Smooth muscle cell (in vitro differentiated cells): ENCODE measurements around the gene ARFIP2. TPM values are rescaled to one million over a fixed set of nuclear protein-coding genes. Genes with fewer than 3 reads are reported as not detected.

Experiments
- DNase-seq: peaks from one replicate; lab custom pipeline; 2025; ENCODE audit not compliant: unreplicated experiment; lab: John Stamatoyannopoulos, UW
- H2AFZ ChIP-seq: fragments of 200-600 bp; sonication (generic); 2 replicates; pipeline ENCODE4 v1.6.0; 2016; ENCODE audit warnings: antibody characterized with exemption, low read depth, mild to moderate bottlenecking
- H3F3A ChIP-seq: fragments of 200-600 bp; sonication (generic); 2 replicates; pipeline ENCODE4 v1.6.0; 2017; ENCODE audit warnings: antibody characterized with exemption, low read depth
- H3K27ac ChIP-seq: fragments of 200-600 bp; sonication (generic); 2 replicates; pipeline ENCODE4 v1.5.1; 2016; ENCODE audit warnings: low read depth, mild to moderate bottlenecking
- H3K27me3 ChIP-seq: fragments of 200-600 bp; sonication (generic); 2 replicates; pipeline ENCODE4 v1.6.1; 2016; ENCODE audit warnings: low read depth, mild to moderate bottlenecking
- H3K36me3 ChIP-seq: fragments of 200-600 bp; sonication (generic); 2 replicates; pipeline ENCODE4 v1.5.1; 2016; ENCODE audit warnings: low read depth
- H3K4me1 ChIP-seq: fragments of 200-600 bp; sonication (generic); 2 replicates; pipeline ENCODE4 v1.5.1; 2016; ENCODE audit warnings: low read depth
- H3K4me2 ChIP-seq: fragments of 200-600 bp; sonication (generic); 2 replicates; pipeline ENCODE4 v1.6.0; 2016; ENCODE audit warnings: mild to moderate bottlenecking
- H3K4me3 ChIP-seq: fragments of 200-600 bp; sonication (generic); 2 replicates; pipeline ENCODE4 v1.5.1; 2016; ENCODE audit warnings: mild to moderate bottlenecking
- H3K79me2 ChIP-seq: fragments of 200-600 bp; sonication (generic); 2 replicates; pipeline ENCODE4 v1.6.0; 2016; ENCODE audit warnings: low read depth, mild to moderate bottlenecking
- H3K9ac ChIP-seq: fragments of 200-600 bp; sonication (generic); 2 replicates; pipeline ENCODE4 v1.6.0; 2016; ENCODE audit warnings: low read depth
- H3K9me3 ChIP-seq: fragments of 200-600 bp; sonication (generic); replicated peaks from 2 replicates; pipeline ENCODE4 v1.5.1; 2016; ENCODE audit warnings: low read depth
- H4K20me1 ChIP-seq: fragments of 200-600 bp; sonication (generic); 2 replicates; pipeline ENCODE4 v1.6.0; 2016; ENCODE audit warnings: low read depth
- WGBS: methylation state at CpG from one replicate; pipeline ENCODE4 v1.1.7; 2016; ENCODE audit warnings: low lambda C conversion rate; 5-methylcytosine and 5-hydroxymethylcytosine counted together
- polyA plus RNA-seq: library from polyadenylated mRNA; unstranded; fragments of >200 nt; fragmentation: Nextera tagmentation; extraction: Ambion mirVana; gene quantifications from 2 replicates; pipeline ENCODE4 v1.2.1, GENCODE V29; 2016
- total RNA-seq: library from RNA; depleted of rRNA; stranded (reverse); fragments of >200 nt; gene quantifications from 2 replicates; pipeline ENCODE4 v1.2.3, GENCODE V29; 2014
- TF ChIP-seq, protein P1 (sequence below): fragments of 200-600 bp; sonication (generic); IDR thresholded peaks from 2 replicates; pipeline ENCODE4 v1.5.1; 2017; ENCODE audit warnings: borderline replicate concordance, mild to moderate bottlenecking, antibody characterized with exemption; ENCODE audit not compliant: insufficient read depth, poor library complexity, severe bottlenecking

Gene ARFIP2
- total and polyA plus RNA-seq, 2 experiments from 2014 or later = 61.6 to 88.6 TPM

DNA sequence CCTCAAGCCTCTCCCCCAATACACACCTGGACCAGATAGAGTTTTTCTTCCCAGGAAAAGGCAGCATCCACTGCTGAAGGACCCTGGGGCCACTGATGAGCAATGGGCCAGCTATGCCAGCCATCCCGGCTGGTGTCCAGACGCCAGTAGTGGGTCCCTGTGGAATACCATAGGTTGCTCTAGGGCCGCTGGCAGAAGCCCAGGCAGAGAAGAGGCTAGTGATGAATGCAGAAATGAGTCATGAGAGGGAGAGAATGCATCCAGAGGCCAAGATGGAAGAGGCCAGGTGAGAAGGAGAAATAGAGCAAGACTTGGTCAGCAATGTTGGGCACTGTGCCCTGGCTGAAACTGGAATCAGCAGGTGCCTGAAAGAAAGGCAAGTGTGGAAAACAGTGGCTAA is 49.3 kb downstream of the ARFIP2 start:
- Histone ChIP-seq H3K9ac (no peak overlapping the region), H4K20me1 (no peaks in the 10 kb centered on the region), H3K4me2 (no peak overlapping the region), H3K27me3 (no peaks in the 10 kb centered on the region), H2AFZ (no peak overlapping the region), H3K27ac (no peak overlapping the region), H3K4me1 (no peaks in the 10 kb centered on the region), H3K4me3 (no peak overlapping the region), H3F3A (no peaks in the 10 kb centered on the region), H3K79me2 (no peaks in the 10 kb centered on the region), H3K36me3 (no peaks in the 10 kb centered on the region), H3K9me3 (no peaks in the 10 kb centered on the region)
- DNase-seq = no peak
- TF ChIP-seq, protein P1, sequence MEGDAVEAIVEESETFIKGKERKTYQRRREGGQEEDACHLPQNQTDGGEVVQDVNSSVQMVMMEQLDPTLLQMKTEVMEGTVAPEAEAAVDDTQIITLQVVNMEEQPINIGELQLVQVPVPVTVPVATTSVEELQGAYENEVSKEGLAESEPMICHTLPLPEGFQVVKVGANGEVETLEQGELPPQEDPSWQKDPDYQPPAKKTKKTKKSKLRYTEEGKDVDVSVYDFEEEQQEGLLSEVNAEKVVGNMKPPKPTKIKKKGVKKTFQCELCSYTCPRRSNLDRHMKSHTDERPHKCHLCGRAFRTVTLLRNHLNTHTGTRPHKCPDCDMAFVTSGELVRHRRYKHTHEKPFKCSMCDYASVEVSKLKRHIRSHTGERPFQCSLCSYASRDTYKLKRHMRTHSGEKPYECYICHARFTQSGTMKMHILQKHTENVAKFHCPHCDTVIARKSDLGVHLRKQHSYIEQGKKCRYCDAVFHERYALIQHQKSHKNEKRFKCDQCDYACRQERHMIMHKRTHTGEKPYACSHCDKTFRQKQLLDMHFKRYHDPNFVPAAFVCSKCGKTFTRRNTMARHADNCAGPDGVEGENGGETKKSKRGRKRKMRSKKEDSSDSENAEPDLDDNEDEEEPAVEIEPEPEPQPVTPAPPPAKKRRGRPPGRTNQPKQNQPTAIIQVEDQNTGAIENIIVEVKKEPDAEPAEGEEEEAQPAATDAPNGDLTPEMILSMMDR = no peak
- WGBS = 54% methylated on average over 3 of the region's 3 CpGs

DNA sequence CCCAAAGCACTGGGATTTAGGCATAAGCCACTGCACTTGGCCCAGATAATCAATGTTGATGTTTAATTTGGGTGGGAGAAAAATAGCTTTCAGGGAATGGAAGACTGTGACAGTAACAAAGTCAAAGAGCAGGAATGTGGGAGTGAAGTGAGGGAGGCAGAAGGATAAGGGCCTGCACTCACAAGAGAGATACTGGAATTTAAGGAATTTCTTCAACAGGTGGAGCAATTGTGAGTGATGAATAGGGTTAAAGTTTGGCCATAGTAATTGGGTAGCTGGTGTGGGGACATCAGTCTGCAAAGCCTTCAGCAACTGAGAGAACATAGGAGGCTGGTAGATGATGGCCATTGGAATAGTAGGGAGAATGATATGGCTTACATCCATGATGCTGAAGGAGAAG is 53.6 kb downstream of the ARFIP2 start:
- Histone ChIP-seq H2AFZ (no peak overlapping the region), H3K36me3 (no peaks in the 10 kb centered on the region), H3K79me2 (no peaks in the 10 kb centered on the region), H3K9ac (no peak overlapping the region), H4K20me1 (no peaks in the 10 kb centered on the region), H3K4me1 (no peaks in the 10 kb centered on the region), H3K9me3 (no peaks in the 10 kb centered on the region), H3F3A (no peaks in the 10 kb centered on the region), H3K27ac (no peak overlapping the region), H3K4me2 (no peak overlapping the region), H3K27me3 (peaks cover 18% of the 10 kb centered on the region), H3K4me3 (no peak overlapping the region)
- no peak for DNase-seq
- TF ChIP-seq, protein P1 = no peak

Other genes with a start within 250 kb of the ARFIP2 start
- gene FHIP1B, start 246.7 kb downstream of the ARFIP2 start, total RNA-seq = 16.2 and 17.9 TPM in 2 replicates
- 16.2 and 22.1 TPM in 2 replicates for gene FHIP1B, start 246.7 kb downstream of the ARFIP2 start, polyA plus RNA-seq
- gene CNGA4, start 242.2 kb downstream of the ARFIP2 start, total RNA-seq = 0.58 TPM in 1 of 2 replicates, not detected in the other
- gene CNGA4, start 242.2 kb downstream of the ARFIP2 start, polyA plus RNA-seq = not detected in 2 replicates
- 0.09 and 0.27 TPM in 2 replicates for gene CCKBR, start 221.5 kb downstream of the ARFIP2 start, total RNA-seq
- 0.26 and 0.69 TPM in 2 replicates for gene CCKBR, start 221.5 kb downstream of the ARFIP2 start, polyA plus RNA-seq
- gene CAVIN3, start 160.8 kb downstream of the ARFIP2 start, total RNA-seq = 134 and 177 TPM in 2 replicates
- 251 and 257 TPM in 2 replicates for gene CAVIN3, start 160.8 kb downstream of the ARFIP2 start, polyA plus RNA-seq
- 40.2 and 57.3 TPM in 2 replicates for gene SMPD1, start 90.9 kb downstream of the ARFIP2 start, total RNA-seq
- gene SMPD1, start 90.9 kb downstream of the ARFIP2 start, polyA plus RNA-seq = 50.0 and 56.6 TPM in 2 replicates
- 31.1 and 36.7 TPM in 2 replicates for gene APBB1, start 62.2 kb downstream of the ARFIP2 start, total RNA-seq
- 59.2 and 64.2 TPM in 2 replicates for gene APBB1, start 62.2 kb downstream of the ARFIP2 start, polyA plus RNA-seq
- 0.40 and 3.5 TPM in 2 replicates for gene HPX, start 40.3 kb downstream of the ARFIP2 start, total RNA-seq
- gene HPX, start 40.3 kb downstream of the ARFIP2 start, polyA plus RNA-seq = 1.1 and 2.6 TPM in 2 replicates
- gene TRIM3, start 7.4 kb downstream of the ARFIP2 start, total RNA-seq = 14.0 and 14.9 TPM in 2 replicates
- gene TRIM3, start 7.4 kb downstream of the ARFIP2 start, polyA plus RNA-seq = 25.5 and 36.0 TPM in 2 replicates
- gene TIMM10B, start 170 bp upstream of the ARFIP2 start, total RNA-seq = 37.0 and 46.7 TPM in 2 replicates
- 29.1 and 43.6 TPM in 2 replicates for gene TIMM10B, start 170 bp upstream of the ARFIP2 start, polyA plus RNA-seq
- gene DNHD1, start 15.9 kb upstream of the ARFIP2 start, total RNA-seq = 9.1 and 13.3 TPM in 2 replicates
- gene DNHD1, start 15.9 kb upstream of the ARFIP2 start, polyA plus RNA-seq = 5.5 and 5.9 TPM in 2 replicates
- 10.2 and 13.5 TPM in 2 replicates for gene RRP8, start 122.3 kb upstream of the ARFIP2 start, total RNA-seq
- 23.5 and 24.9 TPM in 2 replicates for gene RRP8, start 122.3 kb upstream of the ARFIP2 start, polyA plus RNA-seq
- 138 and 166 TPM in 2 replicates for gene ILK, start 122.4 kb upstream of the ARFIP2 start, total RNA-seq
- gene ILK, start 122.4 kb upstream of the ARFIP2 start, polyA plus RNA-seq = 236 and 238 TPM in 2 replicates
- 67.9 and 83.3 TPM in 2 replicates for gene TAF10, start 130.9 kb upstream of the ARFIP2 start, total RNA-seq
- gene TAF10, start 130.9 kb upstream of the ARFIP2 start, polyA plus RNA-seq = 373 and 378 TPM in 2 replicates
- 21.6 and 37.3 TPM in 2 replicates for gene TPP1, start 138.1 kb upstream of the ARFIP2 start, total RNA-seq
- 54.1 and 55.4 TPM in 2 replicates for gene TPP1, start 138.1 kb upstream of the ARFIP2 start, polyA plus RNA-seq
- 25.1 and 34.2 TPM in 2 replicates for gene DCHS1, start 174.5 kb upstream of the ARFIP2 start, total RNA-seq
- 21.0 and 24.5 TPM in 2 replicates for gene DCHS1, start 174.5 kb upstream of the ARFIP2 start, polyA plus RNA-seq
- gene MRPL17, start 202.0 kb upstream of the ARFIP2 start, total RNA-seq = 64.0 and 132 TPM in 2 replicates
- 77.4 and 98.4 TPM in 2 replicates for gene MRPL17, start 202.0 kb upstream of the ARFIP2 start, polyA plus RNA-seq